SK-N-SH treated with all-trans-retinoic acid at 6 μM for 48 hours (cell line): ENCODE data around the gene RAET1G.

Experiments used
- ATAC-seq: fragments of 200-7000 bp; cut with Tn5 transposase; 3 replicates; pipeline ENCODE4 v1.9.1; 2020; ENCODE audit warnings: mild to moderate bottlenecking, moderate library complexity
- CSDC2 ChIP-seq: fragments of 250-450 bp; sonication (Bioruptor Pico); IDR thresholded peaks from 2 replicates; pipeline ENCODE4 v1.5.0; 2020; ENCODE audit warnings: mild to moderate bottlenecking, moderate library complexity
- ESRRG ChIP-seq: fragments of 250-450 bp; sonication (Bioruptor Pico); IDR thresholded peaks from 2 replicates; pipeline ENCODE4 v1.6.1; 2021; ENCODE audit warnings: mild to moderate bottlenecking
- OSR1 ChIP-seq: fragments of 250-450 bp; sonication (Bioruptor Pico); IDR thresholded peaks from 2 replicates; pipeline ENCODE4 v1.8.0; 2022; ENCODE audit warnings: moderate library complexity, mild to moderate bottlenecking, inconsistent platforms
- PPARA ChIP-seq: fragments of 250-450 bp; sonication (Bioruptor Pico); IDR thresholded peaks from 2 replicates; pipeline ENCODE4 v1.5.0; 2020; ENCODE audit warnings: mild to moderate bottlenecking, borderline replicate concordance
- SNAI2 ChIP-seq: fragments of 250-450 bp; sonication (Bioruptor Pico); IDR thresholded peaks from 2 replicates; pipeline ENCODE4 v1.5.0; 2020; ENCODE audit warnings: mild to moderate bottlenecking, moderate library complexity
- TCF4 ChIP-seq: fragments of 250-450 bp; sonication (Bioruptor Pico); IDR thresholded peaks from 2 replicates; pipeline ENCODE4 v1.8.0; 2021; ENCODE audit warnings: mild to moderate bottlenecking, moderate library complexity, borderline replicate concordance
- TOX ChIP-seq: fragments of 250-450 bp; sonication (Bioruptor Pico); IDR thresholded peaks from 2 replicates; pipeline ENCODE4 v1.8.0; 2021; ENCODE audit warnings: mild to moderate bottlenecking, moderate library complexity, borderline replicate concordance
- ZC3H10 ChIP-seq: fragments of 250-450 bp; sonication (Bioruptor Pico); IDR thresholded peaks from 2 replicates; pipeline ENCODE4 v1.5.1; 2021; ENCODE audit warnings: mild to moderate bottlenecking, moderate library complexity
- ZFP3 ChIP-seq: fragments of 250-450 bp; sonication (Bioruptor Pico); IDR thresholded peaks from 2 replicates; pipeline ENCODE4 v1.5.0; 2020; ENCODE audit warnings: mild to moderate bottlenecking, moderate library complexity
- ZNF565 ChIP-seq: fragments of 450-650 bp; formaldehyde crosslinking; conservative IDR thresholded peaks from 2 replicates; pipeline ENCODE4 v1.5.0; 2020; ENCODE audit warnings: low read depth, mild to moderate bottlenecking, moderate library complexity
- ZNF8 ChIP-seq: fragments of 450-650 bp; formaldehyde crosslinking; IDR thresholded peaks from 2 replicates; pipeline ENCODE4 v1.5.0; 2020; ENCODE audit warnings: mild to moderate bottlenecking, moderate library complexity
- TF ChIP-seq, protein P1 (sequence below): fragments of 250-450 bp; sonication (Bioruptor Pico); IDR thresholded peaks from 2 replicates; pipeline ENCODE4 v1.5.1; 2021; ENCODE audit warnings: mild to moderate bottlenecking, moderate library complexity
- TF ChIP-seq, protein P2 (sequence below): fragments of 250-450 bp; sonication (Bioruptor Pico); IDR thresholded peaks from 2 replicates; pipeline ENCODE4 v1.8.0; 2020; ENCODE audit warnings: mild to moderate bottlenecking, moderate library complexity, borderline replicate concordance
- TF ChIP-seq, protein P3 (sequence below): fragments of 250-450 bp; sonication (Bioruptor Pico); IDR thresholded peaks from 2 replicates; pipeline ENCODE4 v1.5.0; 2020; ENCODE audit warnings: mild to moderate bottlenecking, moderate library complexity
- TF ChIP-seq, protein P4 (sequence below): fragments of 250-450 bp; sonication (Bioruptor Pico); IDR thresholded peaks from 2 replicates; pipeline ENCODE4 v1.8.0; 2021; ENCODE audit warnings: low read depth, mild to moderate bottlenecking, moderate library complexity, borderline replicate concordance

Gene RAET1G

DNA sequence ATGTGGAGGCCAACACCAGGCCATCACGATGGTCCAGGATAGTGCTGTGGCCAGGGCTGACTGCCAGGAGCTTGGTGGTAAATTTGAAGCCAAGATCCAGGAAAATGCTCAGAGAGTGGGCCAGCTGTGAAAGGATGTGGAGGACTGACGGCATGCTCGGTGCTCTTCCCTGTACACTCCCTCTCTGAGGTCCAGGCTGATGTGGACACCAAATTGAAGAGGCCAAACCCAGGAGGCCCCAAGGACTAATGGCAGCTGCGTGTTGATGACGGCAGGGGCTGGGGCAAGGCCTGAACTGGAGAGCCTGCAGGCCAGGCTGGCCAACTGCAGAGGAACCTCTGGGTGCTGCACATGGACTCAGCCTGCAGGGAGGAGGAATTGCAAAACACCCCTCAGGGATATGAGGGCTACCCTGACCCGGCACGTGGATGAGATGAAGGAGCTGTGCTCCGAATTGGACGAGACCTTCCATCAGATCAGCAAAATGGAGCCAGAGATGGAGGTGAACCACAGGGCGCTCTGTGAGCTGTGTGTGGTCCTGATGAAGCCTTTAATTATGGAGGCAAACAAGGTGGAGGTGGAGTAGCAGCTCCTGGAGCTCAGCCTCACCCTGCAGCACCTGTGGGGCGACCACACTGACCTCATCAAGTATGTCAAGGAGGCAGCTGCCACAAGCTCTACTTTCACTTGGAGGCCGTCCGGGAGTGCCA lies 18.1 kb downstream of the RAET1G start (continued):
- no peak for TF ChIP-seq TOX (CRISPR knock-in tag)
- no peak for TF ChIP-seq TCF4 (CRISPR knock-in tag)
- TF ChIP-seq ZC3H10 = no peak
- no peak for TF ChIP-seq OSR1 (CRISPR knock-in tag)
- no peak for TF ChIP-seq ZNF565 (CRISPR knock-in tag)

DNA sequence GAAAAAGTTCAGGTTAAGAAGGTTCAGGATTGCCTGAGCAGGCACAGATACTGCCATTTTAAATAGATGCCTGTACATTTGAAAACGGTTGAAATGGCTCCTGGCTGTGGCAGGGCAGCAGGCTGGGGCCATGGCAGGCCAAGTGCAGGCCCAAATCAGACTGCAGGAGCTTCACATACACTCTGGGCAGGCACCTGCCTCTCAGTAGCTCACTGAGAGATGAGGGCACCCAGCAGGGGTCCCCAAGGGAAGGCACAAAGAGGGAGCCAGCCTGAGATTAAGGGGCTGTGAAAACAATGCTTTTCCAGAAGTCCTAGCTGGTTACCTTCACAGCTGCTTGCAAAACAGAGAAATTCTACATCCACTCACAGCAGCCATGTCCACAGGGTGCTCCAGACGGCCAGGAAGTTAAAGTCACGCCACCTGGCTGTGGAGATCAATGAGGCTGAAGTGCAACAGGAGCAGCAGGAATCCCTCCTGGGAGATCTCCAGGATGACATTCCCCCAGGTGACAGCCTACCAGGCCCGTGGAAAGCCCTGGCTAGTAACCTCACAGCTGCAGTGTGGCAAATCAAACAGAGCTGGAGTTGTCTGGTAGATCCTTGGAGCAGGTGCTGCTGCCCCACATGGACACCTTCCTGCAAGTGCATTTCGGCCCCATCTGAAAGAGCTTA lies 18.8 kb downstream of the RAET1G start:
- TF ChIP-seq SNAI2 (no peak), PPARA (CRISPR knock-in tag) (no peak), ESRRG (no peak), CSDC2 (CRISPR knock-in tag) (no peak), ZNF8 (CRISPR knock-in tag) (no peak), ZFP3 (CRISPR knock-in tag) (no peak), ZNF565 (CRISPR knock-in tag) (no peak)
- TF ChIP-seq, protein P1, sequence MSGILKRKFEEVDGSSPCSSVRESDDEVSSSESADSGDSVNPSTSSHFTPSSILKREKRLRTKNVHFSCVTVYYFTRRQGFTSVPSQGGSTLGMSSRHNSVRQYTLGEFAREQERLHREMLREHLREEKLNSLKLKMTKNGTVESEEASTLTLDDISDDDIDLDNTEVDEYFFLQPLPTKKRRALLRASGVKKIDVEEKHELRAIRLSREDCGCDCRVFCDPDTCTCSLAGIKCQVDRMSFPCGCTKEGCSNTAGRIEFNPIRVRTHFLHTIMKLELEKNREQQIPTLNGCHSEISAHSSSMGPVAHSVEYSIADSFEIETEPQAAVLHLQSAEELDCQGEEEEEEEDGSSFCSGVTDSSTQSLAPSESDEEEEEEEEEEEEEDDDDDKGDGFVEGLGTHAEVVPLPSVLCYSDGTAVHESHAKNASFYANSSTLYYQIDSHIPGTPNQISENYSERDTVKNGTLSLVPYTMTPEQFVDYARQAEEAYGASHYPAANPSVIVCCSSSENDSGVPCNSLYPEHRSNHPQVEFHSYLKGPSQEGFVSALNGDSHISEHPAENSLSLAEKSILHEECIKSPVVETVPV (CRISPR knock-in tag) = no peak
- TF ChIP-seq, protein P2, sequence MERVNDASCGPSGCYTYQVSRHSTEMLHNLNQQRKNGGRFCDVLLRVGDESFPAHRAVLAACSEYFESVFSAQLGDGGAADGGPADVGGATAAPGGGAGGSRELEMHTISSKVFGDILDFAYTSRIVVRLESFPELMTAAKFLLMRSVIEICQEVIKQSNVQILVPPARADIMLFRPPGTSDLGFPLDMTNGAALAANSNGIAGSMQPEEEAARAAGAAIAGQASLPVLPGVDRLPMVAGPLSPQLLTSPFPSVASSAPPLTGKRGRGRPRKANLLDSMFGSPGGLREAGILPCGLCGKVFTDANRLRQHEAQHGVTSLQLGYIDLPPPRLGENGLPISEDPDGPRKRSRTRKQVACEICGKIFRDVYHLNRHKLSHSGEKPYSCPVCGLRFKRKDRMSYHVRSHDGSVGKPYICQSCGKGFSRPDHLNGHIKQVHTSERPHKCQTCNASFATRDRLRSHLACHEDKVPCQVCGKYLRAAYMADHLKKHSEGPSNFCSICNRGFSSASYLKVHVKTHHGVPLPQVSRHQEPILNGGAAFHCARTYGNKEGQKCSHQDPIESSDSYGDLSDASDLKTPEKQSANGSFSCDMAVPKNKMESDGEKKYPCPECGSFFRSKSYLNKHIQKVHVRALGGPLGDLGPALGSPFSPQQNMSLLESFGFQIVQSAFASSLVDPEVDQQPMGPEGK (CRISPR knock-in tag) = no peak
- TF ChIP-seq, all 23 proteins: peak for 0
- no peak for ATAC-seq

DNA sequence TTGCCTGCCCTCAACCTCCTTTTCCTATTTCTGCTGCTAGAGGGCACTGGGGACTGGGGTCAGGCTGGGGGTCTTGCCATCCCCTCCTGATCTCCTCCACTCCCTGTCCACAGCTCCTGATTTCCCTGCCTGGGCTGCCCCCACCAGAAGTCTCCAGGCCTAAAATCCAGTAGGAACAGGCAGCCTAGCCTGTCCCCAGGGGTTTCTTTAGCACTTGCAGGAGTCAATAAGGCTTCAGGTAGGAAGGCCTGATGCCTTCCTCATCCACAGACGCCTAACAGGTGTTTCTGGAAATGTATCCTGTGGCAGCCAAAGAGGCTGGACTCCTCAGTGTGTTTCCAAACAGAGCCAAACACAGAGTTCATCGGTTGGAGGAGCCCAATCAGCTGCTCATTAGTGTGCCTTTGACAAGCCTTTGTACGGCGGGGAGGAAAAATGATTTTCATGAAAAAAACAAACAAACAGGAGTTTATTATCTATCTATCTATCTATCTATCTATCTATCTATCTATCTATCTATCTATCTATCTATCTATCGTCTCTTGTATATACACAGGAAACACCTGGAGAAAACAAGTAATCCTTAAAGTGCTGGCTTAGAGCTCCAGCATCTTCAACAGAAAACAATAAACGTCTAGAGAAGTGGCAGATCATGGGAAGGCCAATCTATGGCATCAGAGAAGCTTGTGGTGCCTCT lies 21.3 kb downstream of the RAET1G start:
- TF ChIP-seq, protein P3, sequence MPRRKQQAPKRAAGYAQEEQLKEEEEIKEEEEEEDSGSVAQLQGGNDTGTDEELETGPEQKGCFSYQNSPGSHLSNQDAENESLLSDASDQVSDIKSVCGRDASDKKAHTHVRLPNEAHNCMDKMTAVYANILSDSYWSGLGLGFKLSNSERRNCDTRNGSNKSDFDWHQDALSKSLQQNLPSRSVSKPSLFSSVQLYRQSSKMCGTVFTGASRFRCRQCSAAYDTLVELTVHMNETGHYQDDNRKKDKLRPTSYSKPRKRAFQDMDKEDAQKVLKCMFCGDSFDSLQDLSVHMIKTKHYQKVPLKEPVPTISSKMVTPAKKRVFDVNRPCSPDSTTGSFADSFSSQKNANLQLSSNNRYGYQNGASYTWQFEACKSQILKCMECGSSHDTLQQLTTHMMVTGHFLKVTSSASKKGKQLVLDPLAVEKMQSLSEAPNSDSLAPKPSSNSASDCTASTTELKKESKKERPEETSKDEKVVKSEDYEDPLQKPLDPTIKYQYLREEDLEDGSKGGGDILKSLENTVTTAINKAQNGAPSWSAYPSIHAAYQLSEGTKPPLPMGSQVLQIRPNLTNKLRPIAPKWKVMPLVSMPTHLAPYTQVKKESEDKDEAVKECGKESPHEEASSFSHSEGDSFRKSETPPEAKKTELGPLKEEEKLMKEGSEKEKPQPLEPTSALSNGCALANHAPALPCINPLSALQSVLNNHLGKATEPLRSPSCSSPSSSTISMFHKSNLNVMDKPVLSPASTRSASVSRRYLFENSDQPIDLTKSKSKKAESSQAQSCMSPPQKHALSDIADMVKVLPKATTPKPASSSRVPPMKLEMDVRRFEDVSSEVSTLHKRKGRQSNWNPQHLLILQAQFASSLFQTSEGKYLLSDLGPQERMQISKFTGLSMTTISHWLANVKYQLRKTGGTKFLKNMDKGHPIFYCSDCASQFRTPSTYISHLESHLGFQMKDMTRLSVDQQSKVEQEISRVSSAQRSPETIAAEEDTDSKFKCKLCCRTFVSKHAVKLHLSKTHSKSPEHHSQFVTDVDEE = no peak
- TF ChIP-seq CSDC2 (CRISPR knock-in tag) = no peak
- no peak for TF ChIP-seq SNAI2
- TF ChIP-seq TCF4 (CRISPR knock-in tag) = no peak
- TF ChIP-seq, protein P1 (CRISPR knock-in tag) = no peak
- no peak for TF ChIP-seq ZFP3 (CRISPR knock-in tag)
- TF ChIP-seq, protein P4, sequence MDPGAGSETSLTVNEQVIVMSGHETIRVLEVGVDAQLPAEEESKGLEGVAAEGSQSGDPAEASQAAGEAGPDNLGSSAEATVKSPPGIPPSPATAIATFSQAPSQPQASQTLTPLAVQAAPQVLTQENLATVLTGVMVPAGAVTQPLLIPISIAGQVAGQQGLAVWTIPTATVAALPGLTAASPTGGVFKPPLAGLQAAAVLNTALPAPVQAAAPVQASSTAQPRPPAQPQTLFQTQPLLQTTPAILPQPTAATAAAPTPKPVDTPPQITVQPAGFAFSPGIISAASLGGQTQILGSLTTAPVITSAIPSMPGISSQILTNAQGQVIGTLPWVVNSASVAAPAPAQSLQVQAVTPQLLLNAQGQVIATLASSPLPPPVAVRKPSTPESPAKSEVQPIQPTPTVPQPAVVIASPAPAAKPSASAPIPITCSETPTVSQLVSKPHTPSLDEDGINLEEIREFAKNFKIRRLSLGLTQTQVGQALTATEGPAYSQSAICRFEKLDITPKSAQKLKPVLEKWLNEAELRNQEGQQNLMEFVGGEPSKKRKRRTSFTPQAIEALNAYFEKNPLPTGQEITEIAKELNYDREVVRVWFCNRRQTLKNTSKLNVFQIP (CRISPR knock-in tag) = no peak
- TF ChIP-seq, protein P2 (CRISPR knock-in tag) = no peak
- no peak for TF ChIP-seq PPARA (CRISPR knock-in tag)
- no peak for TF ChIP-seq OSR1 (CRISPR knock-in tag)
- ATAC-seq = no peak
